Chondrocyte (in vitro differentiated cells): Measurements from ENCODE around the gene CALB2. TPM values are rescaled to one million over a fixed set of nuclear protein-coding genes. Genes with fewer than 3 reads are reported as not detected.

ENCODE experiments used
- DNase-seq: peaks from one replicate; pipeline ENCODE4 v3.0.0; 2021; ENCODE audit warnings: mixed read lengths, low spot score
- H3K27ac Mint-ChIP-seq: one replicate; pipeline ENCODE4 v1.8.0; 2021; ENCODE audit warnings: mild to moderate bottlenecking, moderate library complexity, mixed read lengths; ENCODE audit not compliant: unreplicated experiment
- H3K27me3 Mint-ChIP-seq: 2 replicates; pipeline ENCODE4 v1.8.0; 2021; ENCODE audit warnings: low read depth, mixed read lengths
- H3K36me3 Mint-ChIP-seq: 2 replicates; pipeline ENCODE4 v1.8.0; 2021; ENCODE audit warnings: low read depth, mixed read lengths
- H3K4me1 Mint-ChIP-seq: 2 replicates; pipeline ENCODE4 v1.8.0; 2021; ENCODE audit warnings: low read depth, mild to moderate bottlenecking, mixed read lengths
- H3K4me3 Mint-ChIP-seq: one replicate; pipeline ENCODE4 v1.8.0; 2021; ENCODE audit warnings: mild to moderate bottlenecking, moderate library complexity, mixed read lengths; ENCODE audit not compliant: unreplicated experiment
- H3K9me3 Mint-ChIP-seq: 2 replicates; pipeline ENCODE4 v1.8.0; 2021; ENCODE audit warnings: low read depth, mixed read lengths
- total RNA-seq: library from RNA; stranded (reverse); gene quantifications from 3 replicates; pipeline ENCODE4 v1.2.1, GENCODE V29; 2021
- TF ChIP-seq, protein P1 (sequence below): fragments of 200-600 bp; sonication (generic); IDR thresholded peaks from 2 replicates; pipeline ENCODE4 v1.5.0; 2021; ENCODE audit warnings: antibody characterized with exemption, mild to moderate bottlenecking, moderate library complexity

The CALB2 gene
- total RNA-seq, 1 donor from 2014 or later, result not detected

DNA sequence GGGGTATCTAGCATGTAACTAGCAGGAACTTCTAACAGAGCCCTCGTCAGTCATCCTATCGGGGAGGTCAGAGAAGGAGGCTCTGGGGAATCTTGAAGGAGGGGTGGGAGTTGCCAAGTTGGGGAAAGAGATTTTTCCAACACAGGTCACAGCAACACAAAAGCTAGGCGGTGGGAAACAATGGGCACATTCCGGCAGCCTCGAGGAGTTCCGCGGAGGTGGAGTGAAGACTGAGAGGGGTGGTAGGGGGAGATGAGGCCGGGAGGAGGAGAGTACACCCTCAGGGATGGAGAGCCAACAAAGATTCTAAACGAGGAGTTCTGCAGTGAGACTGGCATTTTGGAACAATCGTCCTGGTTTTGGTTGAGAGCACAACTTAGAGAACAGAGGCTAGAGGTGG lies 13.5 kb upstream of the CALB2 start:
- Mint-ChIP-seq H3K27me3 (peaks cover 39% of the 10 kb centered on the region), H3K9me3 (no peaks in the 10 kb centered on the region), H3K27ac (no peak overlapping the region), H3K4me3 (no peak overlapping the region), H3K36me3 (no peaks in the 10 kb centered on the region), H3K4me1 (no peaks in the 10 kb centered on the region)
- DNase-seq, result no peak
- TF ChIP-seq, protein P1, sequence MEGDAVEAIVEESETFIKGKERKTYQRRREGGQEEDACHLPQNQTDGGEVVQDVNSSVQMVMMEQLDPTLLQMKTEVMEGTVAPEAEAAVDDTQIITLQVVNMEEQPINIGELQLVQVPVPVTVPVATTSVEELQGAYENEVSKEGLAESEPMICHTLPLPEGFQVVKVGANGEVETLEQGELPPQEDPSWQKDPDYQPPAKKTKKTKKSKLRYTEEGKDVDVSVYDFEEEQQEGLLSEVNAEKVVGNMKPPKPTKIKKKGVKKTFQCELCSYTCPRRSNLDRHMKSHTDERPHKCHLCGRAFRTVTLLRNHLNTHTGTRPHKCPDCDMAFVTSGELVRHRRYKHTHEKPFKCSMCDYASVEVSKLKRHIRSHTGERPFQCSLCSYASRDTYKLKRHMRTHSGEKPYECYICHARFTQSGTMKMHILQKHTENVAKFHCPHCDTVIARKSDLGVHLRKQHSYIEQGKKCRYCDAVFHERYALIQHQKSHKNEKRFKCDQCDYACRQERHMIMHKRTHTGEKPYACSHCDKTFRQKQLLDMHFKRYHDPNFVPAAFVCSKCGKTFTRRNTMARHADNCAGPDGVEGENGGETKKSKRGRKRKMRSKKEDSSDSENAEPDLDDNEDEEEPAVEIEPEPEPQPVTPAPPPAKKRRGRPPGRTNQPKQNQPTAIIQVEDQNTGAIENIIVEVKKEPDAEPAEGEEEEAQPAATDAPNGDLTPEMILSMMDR, result no peak

DNA sequence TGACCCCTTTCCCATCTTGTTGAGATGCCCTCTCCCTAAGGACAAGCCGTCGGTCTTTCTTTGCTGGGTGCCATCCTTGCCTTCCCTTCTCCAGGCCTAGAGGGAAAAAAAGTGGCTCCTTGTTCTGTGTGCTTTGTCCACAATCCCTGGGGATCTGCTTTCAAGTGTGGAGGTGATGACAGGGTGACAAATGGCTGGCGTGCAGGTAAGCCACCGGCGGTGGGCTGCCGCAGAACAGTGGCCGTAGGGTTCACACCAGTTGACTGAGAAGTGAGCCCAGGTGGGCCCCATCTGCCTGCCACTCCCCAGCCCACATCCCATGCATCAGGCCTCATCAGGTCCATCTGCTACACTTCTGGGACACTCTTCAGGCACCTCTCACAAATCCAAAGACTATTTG lies 11.4 kb upstream of the CALB2 start:
- Mint-ChIP-seq H3K9me3 (no peaks in the 10 kb centered on the region), H3K4me3 (no peak overlapping the region), H3K27me3 (peaks cover 41% of the 10 kb centered on the region), H3K36me3 (no peaks in the 10 kb centered on the region), H3K27ac (no peak overlapping the region), H3K4me1 (no peaks in the 10 kb centered on the region)
- no peak for DNase-seq
- TF ChIP-seq, protein P1, result no peak

DNA sequence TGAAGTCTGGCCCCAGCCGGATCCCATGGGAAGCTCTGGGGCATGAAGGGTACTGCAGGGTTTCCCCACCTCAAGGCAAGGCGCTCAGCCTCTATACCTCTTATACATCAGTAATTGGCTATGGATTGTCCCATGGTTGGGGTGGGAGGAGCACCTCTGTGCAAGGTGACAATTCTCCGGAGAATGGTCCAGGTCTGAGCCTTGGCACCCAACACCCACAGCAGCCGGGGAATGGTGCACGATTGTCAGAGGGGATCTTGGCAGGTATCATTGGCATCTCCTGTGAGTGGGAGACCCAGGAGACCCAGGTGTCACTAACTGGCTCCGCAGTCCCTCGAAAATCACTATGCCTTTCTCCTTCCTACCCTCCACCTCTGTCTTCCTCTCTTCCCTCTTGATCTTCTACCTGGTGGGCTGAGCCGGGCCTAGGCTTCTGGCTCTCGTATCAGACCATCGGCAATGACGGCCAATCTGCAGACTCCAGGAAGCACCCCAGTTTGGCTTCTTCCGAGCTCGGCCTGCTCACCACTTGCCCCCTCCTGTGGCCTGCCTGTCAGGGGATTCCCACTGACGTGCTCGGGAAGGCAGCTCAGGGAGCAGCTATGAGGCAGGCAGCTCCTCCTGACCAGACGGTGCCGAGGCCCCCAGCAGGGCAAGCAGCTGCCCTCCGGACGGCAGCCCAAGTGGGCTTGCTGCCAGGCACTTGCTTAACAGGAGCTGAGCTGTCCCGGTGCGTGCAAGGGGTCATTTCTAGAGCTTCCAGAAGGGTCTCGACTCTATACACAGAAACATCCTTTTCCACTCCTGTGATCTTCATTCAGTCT lies 10.0 kb upstream of the CALB2 start:
- Mint-ChIP-seq H3K36me3 (no peaks in the 10 kb centered on the region), H3K4me3 (no peak overlapping the region), H3K27ac (no peak overlapping the region), H3K4me1 (no peaks in the 10 kb centered on the region), H3K9me3 (no peaks in the 10 kb centered on the region), H3K27me3 (peaks cover 47% of the 10 kb centered on the region)
- no peak for DNase-seq
- TF ChIP-seq, protein P1, result no peak

DNA sequence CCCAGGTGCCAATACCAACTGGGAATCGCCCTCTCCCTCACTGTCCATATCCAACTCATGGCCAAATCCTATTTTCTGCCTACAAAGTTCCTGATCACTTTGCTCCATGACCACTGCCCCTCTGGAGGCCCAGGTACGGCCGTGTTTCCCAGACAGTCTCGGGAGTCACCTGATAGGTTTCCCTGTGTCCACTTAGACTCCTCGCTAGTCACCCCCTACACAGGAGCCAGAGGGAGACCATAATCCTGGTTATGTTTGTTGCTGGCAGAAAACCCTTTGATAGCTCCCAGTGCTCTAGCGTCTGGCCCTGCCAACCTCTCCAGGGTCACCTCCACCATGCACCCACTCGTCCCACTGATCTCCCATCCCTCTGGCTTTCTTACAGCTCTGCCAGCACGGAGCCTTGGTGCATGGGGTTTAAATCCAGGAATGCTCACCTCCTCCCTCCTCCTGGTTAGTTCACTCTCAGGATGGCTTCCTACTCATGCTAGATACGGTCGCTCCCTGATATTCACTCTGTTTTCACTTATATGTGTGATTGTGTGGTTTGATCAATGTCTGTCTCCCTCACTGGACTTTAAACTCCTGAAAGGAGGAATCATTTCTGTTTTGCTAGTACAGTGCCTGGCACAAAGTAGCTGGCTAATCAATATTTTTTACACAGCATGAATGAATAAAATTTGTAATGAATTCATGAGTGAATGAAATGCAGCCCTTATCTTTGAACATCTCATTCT lies 7.5 kb upstream of the CALB2 start:
- no peaks in the 10 kb centered on the region for H3K4me1 Mint-ChIP-seq
- no peak for DNase-seq
- H3K4me3 Mint-ChIP-seq, result no peak overlapping the region
- TF ChIP-seq, protein P1, result no peak
- no peaks in the 10 kb centered on the region for H3K36me3 Mint-ChIP-seq
- no peaks in the 10 kb centered on the region for H3K9me3 Mint-ChIP-seq
- no peak overlapping the region for H3K27ac Mint-ChIP-seq
- peaks cover 46% of the 10 kb centered on the region for H3K27me3 Mint-ChIP-seq

DNA sequence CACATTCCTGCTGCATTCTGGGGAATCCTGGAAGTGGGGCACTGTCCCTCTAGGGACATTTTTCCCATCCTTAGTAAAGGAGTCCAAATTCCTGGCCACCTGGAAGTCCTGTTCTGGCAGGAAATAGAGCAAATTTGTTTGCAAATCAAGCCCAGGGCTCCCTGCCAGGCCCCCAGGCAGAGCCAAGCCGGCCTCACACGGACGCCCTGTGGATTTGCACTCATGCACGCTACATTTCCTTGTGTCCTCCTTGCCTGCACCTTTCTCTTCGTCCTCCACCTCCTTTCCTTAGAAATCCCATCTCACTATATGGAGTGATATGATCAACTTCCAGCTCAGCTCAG lies 7.0 kb upstream of the CALB2 start:
- peaks cover 40% of the 10 kb centered on the region for H3K27me3 Mint-ChIP-seq
- TF ChIP-seq, protein P1, result no peak
- no peak for DNase-seq
- H3K4me3 Mint-ChIP-seq, result no peak overlapping the region
- no peaks in the 10 kb centered on the region for H3K36me3 Mint-ChIP-seq
- no peak overlapping the region for H3K27ac Mint-ChIP-seq
- H3K9me3 Mint-ChIP-seq, result no peaks in the 10 kb centered on the region
- no peaks in the 10 kb centered on the region for H3K4me1 Mint-ChIP-seq
